ENCODE data around the gene NXN.

GRCh38 chr17:862582-862981, 117.0 kb downstream of the NXN start:
- TF ChIP-seq, protein P1, sequence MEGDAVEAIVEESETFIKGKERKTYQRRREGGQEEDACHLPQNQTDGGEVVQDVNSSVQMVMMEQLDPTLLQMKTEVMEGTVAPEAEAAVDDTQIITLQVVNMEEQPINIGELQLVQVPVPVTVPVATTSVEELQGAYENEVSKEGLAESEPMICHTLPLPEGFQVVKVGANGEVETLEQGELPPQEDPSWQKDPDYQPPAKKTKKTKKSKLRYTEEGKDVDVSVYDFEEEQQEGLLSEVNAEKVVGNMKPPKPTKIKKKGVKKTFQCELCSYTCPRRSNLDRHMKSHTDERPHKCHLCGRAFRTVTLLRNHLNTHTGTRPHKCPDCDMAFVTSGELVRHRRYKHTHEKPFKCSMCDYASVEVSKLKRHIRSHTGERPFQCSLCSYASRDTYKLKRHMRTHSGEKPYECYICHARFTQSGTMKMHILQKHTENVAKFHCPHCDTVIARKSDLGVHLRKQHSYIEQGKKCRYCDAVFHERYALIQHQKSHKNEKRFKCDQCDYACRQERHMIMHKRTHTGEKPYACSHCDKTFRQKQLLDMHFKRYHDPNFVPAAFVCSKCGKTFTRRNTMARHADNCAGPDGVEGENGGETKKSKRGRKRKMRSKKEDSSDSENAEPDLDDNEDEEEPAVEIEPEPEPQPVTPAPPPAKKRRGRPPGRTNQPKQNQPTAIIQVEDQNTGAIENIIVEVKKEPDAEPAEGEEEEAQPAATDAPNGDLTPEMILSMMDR (IDR thresholded peaks at IDR 0.05), result no peak
- TF ChIP-seq POLR2AphosphoS5 (IDR thresholded peaks at IDR 0.05), result no peak
- no peak for TF ChIP-seq POLR2A (IDR thresholded peaks at IDR 0.05)
- no peak for TF ChIP-seq EP300 (IDR thresholded peaks at IDR 0.05)

Measured in upper lobe of left lung (tissue), 4 donors.